ENCODE results near the gene HPCAL1. TPM values are rescaled to one million over a fixed set of nuclear protein-coding genes. Genes with fewer than 3 reads are reported as not detected.

Gene HPCAL1
- total and polyA plus RNA-seq, 2 of the 8 experiments (the other 6 are each of a cell fraction or from before 2014, with no cell fraction given) = 5.8 to 8.6 TPM

DNA sequence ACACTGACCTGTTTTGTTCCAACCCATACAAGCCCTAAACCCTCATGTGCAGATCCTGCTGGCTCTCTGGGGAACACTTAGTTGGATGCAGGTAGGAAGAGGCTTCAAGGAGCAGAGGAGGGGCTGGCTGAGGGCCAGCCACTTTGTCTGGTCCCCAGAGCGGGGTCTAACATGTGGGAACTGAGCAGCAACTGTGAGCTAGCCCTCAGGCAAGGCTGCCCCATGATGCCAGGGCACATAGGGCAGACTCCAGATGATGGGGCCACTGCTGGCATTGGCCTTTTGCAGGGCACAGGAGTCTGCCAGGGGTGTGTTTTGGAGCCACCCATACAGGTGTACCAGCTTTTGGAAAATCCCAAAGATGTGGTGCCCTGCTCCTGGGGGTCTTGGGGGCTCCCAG is 67.7 kb downstream of the HPCAL1 start:
- Histone ChIP-seq H3K56ac (replicated peaks; ENCODE audit: insufficient read length, low read depth, low read length) (no peak overlapping the region), H3K23me2 (ENCODE audit: low read depth, low read length) (peaks cover 3% of the 10 kb centered on the region; the same call in 1 of the 2 replicates), H2BK5ac (ENCODE audit: low read depth, low read length) (no peak overlapping the region), H3K14ac (ENCODE audit: insufficient read length) (no peak overlapping the region), H3K36me3 (ENCODE audit: control insufficient read depth in 2 of 4, insufficient read depth in 4 of 4, low read length in 3 of 4) (no peaks in the 10 kb centered on the region; a peak in 1 of 8 replicates), H3K4me2 (ENCODE audit: insufficient read depth in 1 of 2, low read depth in 2 of 2, low read length in 2 of 2) (no peak overlapping the region), H3K4me1 (replicated peaks in 1 of 4; ENCODE audit: control insufficient read depth in 3 of 4, insufficient read depth in 4 of 4, low read length in 3 of 4) (peaks cover 0 to 2% (median under 1%) of the 10 kb centered on the region in 4 experiments; a peak in 5 of 7 replicates), H2AK5ac (ENCODE audit: low read depth, low read length) (no peak overlapping the region), H2BK20ac (ENCODE audit: low read length) (no peak overlapping the region), H2AFZ (ENCODE audit: low read length) (no peak overlapping the region), H3K4ac (replicated peaks; ENCODE audit: insufficient read length, low read depth, low read length) (no peak overlapping the region), H4K5ac (ENCODE audit: insufficient read length, low read depth, low read length) (no peak overlapping the region), H3K23ac (ENCODE audit: insufficient read length) (no peak overlapping the region), H2BK15ac (ENCODE audit: low read length) (no peak overlapping the region), H3K27me3 (replicated peaks in 1 of 4; ENCODE audit: control insufficient read depth in 3 of 4, extremely low read depth in 1 of 4, insufficient read depth in 3 of 4, low read length in 3 of 4) (no peaks in the 10 kb centered on the region), H4K8ac (ENCODE audit: extremely low read depth, insufficient read depth, low read length) (no peak overlapping the region), H3K9ac (replicated peaks in 1 of 4; ENCODE audit: extremely low read depth in 1 of 4, low read depth in 3 of 4, low read length in 3 of 4) (no peak overlapping the region), H3K79me2 (ENCODE audit: control insufficient read depth in 1 of 2, insufficient read depth in 2 of 2, low read length in 2 of 2) (no peaks in the 10 kb centered on the region), H3K9me3 (ENCODE audit: insufficient read depth in 2 of 2, low read depth in 1 of 2, low read length in 1 of 2) (no peaks in the 10 kb centered on the region), H2BK12ac (ENCODE audit: low read depth, low read length) (no peak overlapping the region), H3K18ac (ENCODE audit: extremely low read depth, low read length) (no peak overlapping the region), H4K91ac (replicated peaks; ENCODE audit: insufficient read length, low read length) (no peak overlapping the region), H3K27ac (ENCODE audit: low read depth, low read length) (no peak overlapping the region), H4K20me1 (replicated peaks in 1 of 2; ENCODE audit: control insufficient read depth in 1 of 2, insufficient read depth in 2 of 2, low read length in 2 of 2) (peaks cover 0 to 6% of the 10 kb centered on the region in 2 experiments), H3K4me3 (ENCODE audit: extremely low read depth in 1 of 4, insufficient read depth in 2 of 4, low read depth in 3 of 4, low read length in 4 of 4) (no peak overlapping the region), H2BK120ac (replicated peaks; ENCODE audit: low read depth, low read length) (no peak overlapping the region), H3K79me1 (ENCODE audit: low read depth, low read length) (peaks cover 7% of the 10 kb centered on the region)
- WGBS, 2 experiments (ENCODE audit: extremely low coverage in 1 of 2, insufficient coverage in 1 of 2, insufficient read length in 1 of 2, insufficient replicate concordance in 2 of 2, low coverage in 1 of 2, low lambda C conversion rate in 2 of 2, missing lambda C conversion rate in 1 of 2) = 83% methylated on average over 1 of the region's 1 CpG; no CpG with 5 or more reads in 1 of the 2 experiments
- POLR2A ChIA-PET (ENCODE audit: partially characterized antibody) = no interaction called here
- FAIRE-seq (no peak), DNase-seq (ENCODE audit: low read depth in 1 of 2, low spot score in 2 of 2) (no peak)
- CTCF ChIA-PET (ENCODE audit: partially characterized antibody) = interaction anchor here (1.0 kb wide), 1 partner anchor 21 kb away, joined by 4 read pairs; no protein-coding TSS in a partner anchor
- no peak for TF ChIP-seq CHD2 (IDR thresholded peaks at IDR 0.05; ENCODE audit: low read length)
- TF ChIP-seq KDM4A (IDR thresholded peaks at IDR 0.05; ENCODE audit: low read depth, low read length, severe bottlenecking) = no peak
